Measurements from ENCODE around the gene PLCB2. TPM values are rescaled to one million over a fixed set of nuclear protein-coding genes. Genes with fewer than 3 reads are reported as not detected.

PLCB2 gene
- total RNA-seq, 1 donor from 2014 or later: 0.56 TPM

DNA sequence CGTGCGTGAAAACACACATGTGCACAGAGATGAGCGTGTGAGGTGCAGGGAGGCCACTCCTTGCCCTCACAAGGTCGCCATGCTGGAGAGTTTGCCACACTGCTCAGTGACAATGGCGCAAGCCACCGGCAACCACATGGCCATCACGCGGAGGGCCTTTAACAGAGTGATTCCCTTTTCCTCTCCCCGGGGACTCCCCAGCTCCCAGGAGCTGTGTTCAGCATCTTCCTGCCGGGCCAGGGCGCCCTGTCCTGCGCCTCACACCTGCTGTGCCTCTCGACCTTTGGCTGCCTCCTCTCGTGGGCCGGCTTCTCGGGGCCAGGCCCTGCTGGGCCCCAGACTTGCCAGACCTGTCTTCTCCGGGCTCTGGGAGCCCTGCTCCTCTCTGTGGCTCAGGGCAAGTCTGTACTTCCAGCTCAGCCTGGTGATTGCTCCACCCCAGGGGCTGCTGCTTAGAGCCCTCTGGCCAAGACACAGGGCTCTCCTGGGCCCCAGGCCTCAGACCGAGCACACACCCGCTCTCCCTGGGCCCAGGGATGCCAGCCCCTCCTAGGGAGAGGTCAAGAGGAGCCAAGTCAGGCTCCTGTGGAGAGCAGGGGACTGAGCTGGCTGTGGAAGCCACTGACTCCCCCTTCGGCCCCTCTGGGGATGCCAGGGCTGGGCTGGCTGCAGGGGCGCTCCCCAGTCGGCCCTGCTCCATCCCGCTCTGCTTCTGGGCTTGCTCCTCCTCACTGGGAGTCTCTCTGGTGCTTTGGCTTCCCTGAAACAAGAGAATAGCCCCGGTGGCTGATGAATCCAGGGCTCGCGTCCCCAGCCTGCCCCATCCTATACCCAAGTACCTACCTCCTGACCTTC lies 27.4 kb upstream of the PLCB2 start:
- no peak overlapping the region for H3K27ac Mint-ChIP-seq
- H3K4me1 ChIP-seq: peaks cover 1% of the 10 kb centered on the region
- no peak for DNase-seq (ENCODE audit: low spot score)
- no peak overlapping the region for H3K4me3 ChIP-seq
- H3F3A ChIP-seq (ENCODE audit: low read depth): no peaks in the 10 kb centered on the region
- H3K36me3 Mint-ChIP-seq: no peaks in the 10 kb centered on the region
- H4K20me1 ChIP-seq (ENCODE audit: low read depth): no peaks in the 10 kb centered on the region
- H2AFZ ChIP-seq (replicated peaks): no peak overlapping the region
- H3K27ac ChIP-seq: no peak overlapping the region
- no peaks in the 10 kb centered on the region for H3K79me2 ChIP-seq (ENCODE audit: low read depth)
- H3K9me3 Mint-ChIP-seq: no peaks in the 10 kb centered on the region
- no peaks in the 10 kb centered on the region for H3K9me3 ChIP-seq (ENCODE audit: low read depth)
- H3K27me3 ChIP-seq: peaks cover 15% of the 10 kb centered on the region
- H3K4me3 Mint-ChIP-seq: no peak overlapping the region
- H3K4me1 Mint-ChIP-seq: peaks cover 27% of the 10 kb centered on the region
- H3K36me3 ChIP-seq: no peaks in the 10 kb centered on the region
- peaks cover 3% of the 10 kb centered on the region for H3K27me3 Mint-ChIP-seq (ENCODE audit: insufficient read depth, low read depth)
- H3K4me2 ChIP-seq: no peak overlapping the region
- no peak for TF ChIP-seq CTCF (IDR thresholded peaks at IDR 0.05)
- no peak for TF ChIP-seq EZH2phosphoT487 (IDR thresholded peaks at IDR 0.05)
- no peak for TF ChIP-seq EZH2 (IDR thresholded peaks at IDR 0.05)
- H3K9ac ChIP-seq: no peak overlapping the region

- Histone ChIP-seq H3K4me3 (no peak overlapping the region), H3F3A (ENCODE audit: low read depth) (no peaks in the 10 kb centered on the region), H3K4me2 (no peak overlapping the region), H3K36me3 (no peaks in the 10 kb centered on the region), H3K4me1 (no peaks in the 10 kb centered on the region), H3K9ac (no peak overlapping the region), H2AFZ (replicated peaks) (no peak overlapping the region), H4K20me1 (ENCODE audit: low read depth) (no peaks in the 10 kb centered on the region), H3K27ac (no peak overlapping the region), H3K79me2 (ENCODE audit: low read depth) (no peaks in the 10 kb centered on the region), H3K9me3 (ENCODE audit: low read depth) (no peaks in the 10 kb centered on the region), H3K27me3 (peaks cover 15% of the 10 kb centered on the region)
- TF ChIP-seq EZH2phosphoT487 (IDR thresholded peaks at IDR 0.05): no peak
- TF ChIP-seq CTCF (IDR thresholded peaks at IDR 0.05): no peak
- TF ChIP-seq EZH2 (IDR thresholded peaks at IDR 0.05): no peak
- Mint-ChIP-seq H3K27ac (no peak overlapping the region), H3K4me3 (no peak overlapping the region), H3K27me3 (ENCODE audit: insufficient read depth, low read depth) (peaks cover 3% of the 10 kb centered on the region), H3K4me1 (peaks cover 30% of the 10 kb centered on the region), H3K9me3 (no peaks in the 10 kb centered on the region), H3K36me3 (no peaks in the 10 kb centered on the region)
- no peak for DNase-seq (ENCODE audit: low spot score)
Measured at GRCh38 chr15:40334541-40334940, 26.8 kb upstream of the PLCB2 start.

DNA sequence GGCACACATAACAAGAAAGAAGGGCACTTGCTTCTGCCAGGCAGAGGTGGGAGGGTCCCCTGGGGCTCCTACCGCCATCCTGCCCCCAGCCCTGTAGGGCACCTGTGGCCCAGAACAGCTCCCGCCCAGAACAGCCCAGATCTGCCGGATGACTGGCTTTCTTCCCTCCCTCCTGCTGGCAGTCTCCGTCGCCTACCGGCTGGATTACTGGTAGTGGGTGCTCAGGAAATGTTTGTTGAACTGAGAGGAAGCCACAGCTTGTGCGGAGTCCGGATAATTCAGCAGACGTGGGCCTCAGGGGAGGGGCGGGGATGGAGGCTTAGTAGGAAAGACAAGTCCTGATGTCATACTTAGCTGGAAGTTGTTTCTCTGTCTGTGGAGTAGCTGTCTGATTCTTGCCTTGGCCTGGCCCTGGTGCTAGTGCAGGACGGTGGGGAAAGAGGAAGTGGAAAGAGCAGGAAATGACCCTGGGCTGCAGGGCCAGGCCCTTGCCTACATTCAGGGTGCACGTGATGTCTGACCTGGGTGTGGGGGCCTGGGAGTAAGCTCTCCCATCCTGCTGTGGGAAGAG lies 26.3 kb upstream of the PLCB2 start:
- no peak overlapping the region for H3K4me3 ChIP-seq
- no peaks in the 10 kb centered on the region for H4K20me1 ChIP-seq (ENCODE audit: low read depth)
- H3K27me3 ChIP-seq: peaks cover 18% of the 10 kb centered on the region
- H2AFZ ChIP-seq (replicated peaks): no peak overlapping the region
- peaks cover 3% of the 10 kb centered on the region for H3K27me3 Mint-ChIP-seq (ENCODE audit: insufficient read depth, low read depth)
- H3K4me3 Mint-ChIP-seq: no peak overlapping the region
- H3K9ac ChIP-seq: no peak overlapping the region
- no peaks in the 10 kb centered on the region for H3K4me1 ChIP-seq
- no peaks in the 10 kb centered on the region for H3K9me3 ChIP-seq (ENCODE audit: low read depth)
- H3K36me3 Mint-ChIP-seq: no peaks in the 10 kb centered on the region
- H3K9me3 Mint-ChIP-seq: no peaks in the 10 kb centered on the region
- no peak for TF ChIP-seq EZH2phosphoT487 (IDR thresholded peaks at IDR 0.05)
- no peak for TF ChIP-seq CTCF (IDR thresholded peaks at IDR 0.05)
- TF ChIP-seq EZH2 (IDR thresholded peaks at IDR 0.05): no peak
- no peaks in the 10 kb centered on the region for H3K36me3 ChIP-seq
- no peak overlapping the region for H3K27ac ChIP-seq
- H3F3A ChIP-seq (ENCODE audit: low read depth): no peaks in the 10 kb centered on the region
- no peaks in the 10 kb centered on the region for H3K79me2 ChIP-seq (ENCODE audit: low read depth)
- no peak overlapping the region for H3K27ac Mint-ChIP-seq
- peaks cover 35% of the 10 kb centered on the region for H3K4me1 Mint-ChIP-seq
- no peak for DNase-seq (ENCODE audit: low spot score)
- H3K4me2 ChIP-seq: no peak overlapping the region

All from neural progenitor cell (in vitro differentiated cells).